Hematopoietic multipotent progenitor cell treated with erythropoietin and hydrocortisone succinate and interleukin-3 and kit ligand, for 6 days (in vitro differentiated cells): ENCODE data around the gene MPC1.

ENCODE experiments used
- DNase-seq: peaks from one replicate; pipeline ENCODE4 v3.0.0-alpha.2; 2015

The MPC1 gene

DNA sequence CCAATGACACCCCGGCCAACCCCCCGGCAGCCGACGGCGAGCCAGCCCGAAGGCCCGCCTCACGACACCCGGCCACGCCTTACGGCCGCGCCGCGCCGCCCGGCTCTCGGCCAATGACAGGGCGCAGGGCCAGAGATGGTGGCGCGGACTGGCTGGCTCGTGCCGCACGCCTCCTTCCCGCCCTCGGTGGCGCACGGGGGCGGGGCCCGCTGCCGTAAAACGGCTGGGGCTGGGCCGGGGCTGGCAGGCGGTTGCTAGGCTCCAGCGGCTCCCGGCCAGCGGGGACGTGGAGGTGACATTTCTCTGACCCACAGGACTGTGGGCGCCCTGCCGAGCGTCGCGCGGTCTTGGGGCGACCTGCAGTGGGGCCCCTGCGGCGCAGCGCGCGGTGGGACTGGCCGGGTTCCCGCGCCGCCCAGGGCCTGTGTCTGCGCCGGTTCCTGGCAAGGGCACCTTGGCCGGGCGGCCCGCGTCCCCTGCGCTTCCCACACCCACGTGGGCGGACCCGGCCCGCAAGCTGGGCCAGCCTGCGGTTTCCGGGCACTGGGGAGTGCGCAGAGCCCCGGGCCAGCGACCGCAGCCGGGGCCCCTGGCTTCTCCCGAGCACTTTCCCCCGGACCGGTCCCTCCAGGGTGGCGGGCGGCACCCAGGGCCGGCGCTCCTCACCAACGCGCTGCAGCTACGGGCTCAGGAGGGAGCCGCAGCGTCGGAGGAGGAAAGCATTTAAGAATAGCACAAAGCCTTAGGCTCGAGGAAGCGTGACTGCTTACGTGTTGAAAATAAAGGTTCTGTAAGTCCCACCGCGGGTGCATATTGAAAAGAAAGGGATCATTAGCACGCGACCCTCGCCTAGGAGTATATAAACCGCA, at the start of gene MPC1:
TSS of gene MPC1 (minus strand) at position 8 of the 869 bp plus-strand sequence. CDS start 64 bp downstream, outside the sequence.
- DNase-seq, result peak; percentile 96

DNA sequence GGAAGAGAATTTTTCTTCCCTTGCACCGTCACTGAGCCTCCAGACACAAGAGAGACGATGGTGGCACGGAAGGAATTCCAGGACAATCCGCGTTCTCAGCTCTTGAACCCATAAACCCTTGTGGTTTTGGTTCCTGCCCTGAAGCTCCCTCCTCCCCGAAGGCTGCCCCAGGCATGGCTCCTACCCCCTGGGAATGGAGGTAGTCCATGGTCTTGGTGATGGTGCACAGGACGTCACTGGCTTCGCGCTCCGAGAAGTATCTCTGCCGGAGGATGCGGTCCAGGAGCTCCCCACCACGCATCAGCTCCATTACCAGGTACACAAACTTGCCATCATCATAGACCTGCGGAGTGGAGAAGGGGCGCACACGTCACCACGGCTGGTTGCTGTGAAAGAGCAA, 47.5 kb upstream of the MPC1 start:
- DNase-seq, result no peak

DNA sequence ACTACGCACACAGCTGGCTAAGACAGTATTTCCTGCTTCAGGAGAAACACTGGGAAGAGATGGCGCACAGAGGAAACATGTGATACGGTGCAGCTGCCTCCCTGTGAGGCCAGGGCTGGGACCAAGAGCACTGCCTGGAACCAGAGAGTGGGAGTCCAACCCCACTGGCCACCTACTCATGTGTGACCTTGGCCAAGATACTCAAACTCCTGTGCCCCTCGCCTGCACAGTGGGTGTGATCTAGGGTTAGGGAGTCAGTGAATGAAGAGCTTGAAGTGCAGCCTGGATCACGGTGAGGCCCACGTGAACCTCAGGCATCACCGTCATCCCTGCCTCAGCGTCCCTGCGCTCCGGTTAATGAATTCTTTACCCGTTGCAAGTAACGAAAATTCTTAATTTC, 41.7 kb upstream of the MPC1 start:
- no peak for DNase-seq

DNA sequence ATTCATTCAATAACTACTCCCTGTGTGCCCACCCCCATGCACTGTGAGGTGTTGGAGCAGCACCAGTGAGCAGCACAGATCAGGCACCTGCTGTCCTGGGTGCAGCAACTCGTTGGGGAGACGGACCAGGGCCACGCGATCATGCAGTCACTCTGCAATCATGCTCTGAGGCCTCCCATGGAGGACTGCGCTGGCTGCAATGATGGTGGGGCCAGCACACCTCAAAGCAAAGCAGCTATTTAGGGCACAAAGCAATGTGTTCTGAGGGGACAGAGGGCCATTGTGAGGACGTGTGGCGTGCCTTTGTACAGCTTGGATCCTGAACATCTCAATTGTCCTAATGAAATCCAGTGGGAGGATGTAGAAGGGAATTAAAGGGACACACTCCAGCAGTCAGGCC, 41.0 kb upstream of the MPC1 start:
- no peak for DNase-seq

GRCh38 chr6:166423051-166423745, 40.5 kb upstream of the MPC1 start:
- DNase-seq, result no peak

- DNase-seq, result no peak
These were observed 39.6 kb upstream of the MPC1 start for GRCh38 chr6:166422201-166422940.

DNA sequence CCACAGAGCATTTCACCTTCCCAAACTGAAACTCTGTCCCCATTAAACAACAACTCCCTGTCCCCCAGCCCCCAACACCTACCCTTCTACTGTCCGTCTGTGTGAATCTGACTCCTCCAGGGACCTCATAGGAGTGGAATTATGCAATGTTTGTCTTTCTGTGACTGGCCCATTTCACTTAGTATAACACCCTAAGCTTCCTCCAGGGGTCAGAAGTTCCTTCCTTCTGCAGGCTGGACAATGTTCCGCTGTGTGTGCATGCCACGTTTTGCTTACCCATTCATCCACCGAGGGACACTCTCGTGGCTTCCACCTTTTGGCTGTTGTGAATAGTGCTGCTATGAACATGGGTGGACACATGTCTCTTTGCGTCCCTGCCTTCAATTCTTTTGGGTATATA, 37.6 kb upstream of the MPC1 start:
- DNase-seq, result peak; percentile 39

DNA sequence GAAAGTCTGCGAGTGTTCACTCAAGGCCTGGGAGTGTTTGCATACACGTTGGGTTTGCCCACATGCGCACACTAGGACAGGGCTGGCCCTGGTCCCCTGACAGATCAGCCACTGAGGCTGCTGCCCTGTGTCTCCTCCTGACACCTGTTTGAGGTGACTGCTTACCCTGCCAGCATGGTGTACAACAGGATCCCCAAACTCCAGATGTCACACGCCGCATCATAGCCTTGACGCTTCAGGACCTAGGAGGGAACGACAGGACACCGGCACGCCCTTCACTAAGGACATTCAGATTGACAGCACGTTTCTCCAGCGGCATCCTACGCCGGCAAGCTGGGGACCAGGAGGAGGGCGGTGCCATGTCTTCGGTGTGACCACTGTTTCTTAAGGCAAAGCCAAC, 37.0 kb upstream of the MPC1 start:
- DNase-seq, result no peak

- peak; percentile 15 for DNase-seq
These were observed 36.5 kb upstream of the MPC1 start for GRCh38 chr6:166419286-166419685.

DNA sequence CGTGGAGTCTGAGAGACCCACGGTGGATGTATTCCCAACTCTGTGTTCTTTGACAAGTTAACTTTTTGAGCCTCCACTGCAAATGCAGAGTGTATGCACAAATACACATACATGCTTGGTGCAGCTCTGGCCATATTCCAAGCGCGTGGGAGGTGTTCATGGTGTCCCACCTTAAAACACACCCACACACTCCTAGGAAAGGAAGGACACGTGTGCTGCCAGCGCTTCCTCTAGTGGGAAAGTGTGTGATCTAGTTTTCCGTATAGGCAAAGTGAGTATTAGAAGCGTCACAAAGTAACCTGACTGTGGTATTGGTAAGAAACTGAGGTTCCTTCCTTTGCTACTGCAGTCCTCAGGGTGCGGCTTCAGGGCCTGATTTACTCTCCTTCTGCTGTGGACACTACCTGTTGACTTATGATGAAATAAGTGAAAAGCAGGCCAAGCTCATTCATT, 36.0 kb upstream of the MPC1 start:
- no peak for DNase-seq

- no peak for DNase-seq
These were observed 34.5 kb upstream of the MPC1 start for GRCh38 chr6:166417285-166417691.

GRCh38 chr6:166415833-166416347, 33.1 kb upstream of the MPC1 start:
- no peak for DNase-seq

DNA sequence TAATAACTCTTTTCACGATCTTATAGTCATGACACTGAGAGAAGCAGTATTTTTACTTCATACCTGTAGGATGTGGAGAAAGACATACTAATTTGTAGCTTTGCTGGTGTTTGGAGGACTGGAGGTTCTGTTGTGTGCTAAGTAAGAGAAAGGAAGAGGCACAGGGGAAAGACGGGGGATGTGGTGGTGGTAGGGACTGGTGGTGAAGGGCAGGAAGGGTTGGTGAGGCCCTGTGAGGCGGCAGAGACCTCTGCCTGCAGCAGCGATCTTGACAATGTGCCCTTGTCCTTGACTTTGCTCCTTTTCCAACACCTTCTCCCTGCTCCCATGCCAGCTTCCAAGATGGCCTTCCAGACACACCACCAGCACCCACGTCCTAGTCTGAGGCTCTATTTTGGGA, 32.6 kb upstream of the MPC1 start:
- no peak for DNase-seq

DNA sequence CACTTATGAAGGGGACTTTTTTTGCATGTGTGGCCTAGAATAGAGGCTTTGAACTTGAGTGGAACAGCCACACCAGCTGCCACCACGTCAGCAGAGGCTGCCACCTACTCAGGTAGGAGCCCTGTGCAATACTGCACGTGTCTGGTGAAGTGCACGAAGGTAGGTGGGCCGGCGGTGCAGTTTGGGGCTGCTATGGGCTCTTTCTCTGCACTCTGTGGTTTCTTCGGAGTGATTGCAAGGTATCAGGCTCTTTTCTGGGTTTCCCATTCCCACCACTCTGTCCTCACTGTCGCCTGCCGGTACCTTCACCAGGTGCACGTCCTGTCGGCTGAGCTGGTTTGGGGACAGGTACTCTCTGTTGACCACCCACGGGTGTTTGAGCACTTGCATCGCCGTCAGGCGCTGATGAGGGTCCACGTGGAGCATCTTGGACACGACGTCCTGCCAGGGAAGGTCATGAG, 30.8 kb upstream of the MPC1 start:
- DNase-seq, result no peak

- DNase-seq, result no peak
These were observed 30.2 kb upstream of the MPC1 start for GRCh38 chr6:166412911-166413384.

GRCh38 chr6:166412156-166412910, 29.6 kb upstream of the MPC1 start:
- DNase-seq, result no peak

GRCh38 chr6:166411721-166412151, 29.0 kb upstream of the MPC1 start:
- DNase-seq, result no peak

GRCh38 chr6:166411271-166411670, 28.5 kb upstream of the MPC1 start:
- no peak for DNase-seq

DNA sequence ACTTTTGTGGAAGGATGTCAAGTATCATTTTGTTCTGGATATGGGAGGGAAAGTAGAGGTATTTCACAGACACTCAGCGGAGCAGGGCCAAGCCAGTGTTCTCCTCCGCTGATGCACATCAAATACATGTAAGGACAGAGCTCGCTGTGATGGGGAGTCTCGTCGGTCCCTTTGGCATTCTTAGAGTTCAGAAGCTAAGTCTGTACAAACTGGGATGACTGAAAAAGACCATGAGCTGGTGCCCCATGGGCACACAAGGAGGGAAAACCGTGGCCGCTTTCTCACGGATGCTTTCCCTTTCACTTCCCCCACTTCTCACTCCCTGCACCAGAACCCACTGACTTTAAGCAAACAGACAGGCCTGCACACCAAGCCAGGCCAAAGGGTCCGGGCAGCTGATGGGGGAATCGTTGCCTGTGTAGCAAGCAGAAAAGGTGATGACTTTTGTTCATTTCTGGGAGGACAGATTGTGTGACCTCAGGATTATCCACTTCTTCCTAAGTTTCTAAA, 27.7 kb upstream of the MPC1 start:
- DNase-seq, result no peak

DNA sequence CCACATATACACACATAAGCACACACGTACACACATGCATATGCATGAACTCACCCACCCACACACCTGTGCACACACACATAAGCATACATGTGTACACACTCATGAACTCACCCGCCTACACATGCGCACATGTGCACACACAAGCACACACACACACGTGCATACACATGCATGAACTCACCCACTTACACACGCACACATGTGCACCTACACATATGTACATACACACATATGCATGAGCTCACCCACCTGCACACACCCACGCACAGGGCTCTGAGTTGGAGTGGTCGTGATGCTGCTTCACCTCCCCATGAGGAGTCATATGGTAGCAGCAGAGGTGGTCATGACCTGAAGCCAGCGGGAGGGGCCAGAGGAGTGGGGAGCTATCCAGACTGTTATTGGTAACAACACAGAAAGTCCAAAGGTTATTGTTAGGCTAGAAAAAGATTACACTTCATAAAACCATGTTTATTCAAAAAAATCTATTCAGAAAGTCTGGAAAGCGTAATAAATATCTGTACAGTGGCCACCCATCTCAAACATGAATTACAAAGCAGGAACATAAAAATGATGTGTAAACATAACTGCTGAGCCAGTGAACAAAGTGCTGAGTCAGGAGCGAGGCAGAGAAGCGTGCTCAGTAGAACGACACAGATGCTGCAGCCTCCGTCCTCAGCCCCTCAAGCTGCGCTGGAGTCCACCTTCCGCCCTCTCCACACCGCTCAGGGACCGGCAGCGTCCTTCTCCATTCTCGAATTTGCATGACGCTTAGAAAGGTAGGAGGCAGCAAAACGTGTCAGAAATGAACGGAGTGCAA, 26.4 kb upstream of the MPC1 start:
- DNase-seq, result no peak

GRCh38 chr6:166406197-166406596, 23.5 kb upstream of the MPC1 start:
- DNase-seq, result no peak
